Sciatic nerve (tissue), 2 donors: ENCODE measurements around the gene CPNE1. TPM values are rescaled to one million over a fixed set of nuclear protein-coding genes. Genes with fewer than 3 reads are reported as not detected.

Source experiments
- ATAC-seq: fragments of 200-7000 bp; cut with Tn5 transposase; one replicate; pipeline ENCODE4 v1.9.1; 2020; ENCODE audit warnings: mild to moderate bottlenecking, moderate library complexity
- DNase-seq: peaks from one replicate; pipeline ENCODE4 v3.0.0-alpha.2; 2020; ENCODE audit warnings: low spot score
- intact Hi-C: fragments of 100-400 bp; cut with DNase I; formaldehyde crosslinking; loops from one replicate; pipeline ENCODE4 v1.14.2; 2022
- total RNA-seq: library from RNA; stranded (reverse); fragmentation: NEBNext Ultra II Directional; extraction: Animal tissue kit (Norgen Biotek cat#: 25700); gene quantifications from one replicate; pipeline ENCODE4 v1.2.1, GENCODE V29; 2021
- donor health status: DM: no; HTN: no; CAD: no.
- donor health status: DM: no; HTN: no; CAD: no.

The CPNE1 gene
- total RNA-seq, 1 donor from 2014 or later = 167 TPM

DNA sequence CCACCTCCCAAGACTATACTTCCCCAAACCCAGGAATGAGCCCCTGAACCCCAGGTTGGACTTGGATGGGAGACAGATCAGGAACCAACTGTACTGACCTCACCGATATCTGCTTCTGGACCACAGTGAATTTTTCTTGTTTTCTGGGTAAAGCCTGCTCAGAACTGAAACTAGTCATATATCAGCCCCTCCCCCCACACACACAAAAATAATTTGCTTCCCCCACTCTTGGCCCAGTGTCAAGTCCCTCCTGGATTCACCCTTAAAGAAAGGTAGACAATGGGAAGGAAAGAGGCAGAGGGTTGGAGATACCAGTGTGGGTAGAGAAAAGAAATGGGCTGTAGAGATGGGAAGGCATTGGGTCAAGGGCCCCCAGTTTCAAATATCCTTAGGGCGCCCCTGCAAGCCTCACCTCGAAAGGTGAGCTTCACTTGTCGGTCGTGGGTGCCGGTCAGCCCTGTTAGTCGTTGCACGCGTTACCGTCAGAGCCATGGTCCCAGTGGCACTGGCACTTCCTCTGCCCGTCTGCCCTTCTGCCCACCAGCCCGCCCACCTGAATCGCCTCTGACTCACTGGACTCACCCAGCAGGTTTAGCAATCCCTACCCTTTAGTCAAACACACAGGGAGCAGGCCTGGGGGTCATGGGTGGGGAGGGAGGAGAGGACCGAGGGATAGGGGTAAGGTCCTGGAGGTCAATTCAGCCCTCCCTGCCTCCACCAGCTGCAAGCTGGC is 57.5 kb downstream of the CPNE1 start:
- intact Hi-C loops = no loop called here
- DNase-seq (no peak), ATAC-seq (no peak)

DNA sequence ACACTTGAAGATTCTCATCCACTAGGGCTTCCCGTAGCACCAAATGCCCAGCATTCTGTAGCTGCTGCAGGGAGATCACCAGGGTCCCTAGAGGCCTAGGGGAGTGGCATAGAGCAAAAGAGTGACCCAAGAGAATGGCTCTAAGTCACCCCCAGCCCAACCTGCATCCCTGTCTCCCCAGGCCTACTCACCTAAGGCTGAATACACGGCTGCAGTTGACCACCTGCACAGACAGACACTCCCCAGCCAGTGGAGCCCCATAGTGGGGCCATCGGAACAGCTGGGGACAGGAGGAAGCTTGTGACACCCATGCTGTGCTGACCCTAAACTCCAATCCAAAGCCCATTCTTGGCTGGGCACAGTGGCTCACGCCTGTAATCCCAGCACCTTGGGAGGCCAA is 58.6 kb downstream of the CPNE1 start:
- no peak for DNase-seq
- no peak for ATAC-seq
- intact Hi-C loops = no loop called here

DNA sequence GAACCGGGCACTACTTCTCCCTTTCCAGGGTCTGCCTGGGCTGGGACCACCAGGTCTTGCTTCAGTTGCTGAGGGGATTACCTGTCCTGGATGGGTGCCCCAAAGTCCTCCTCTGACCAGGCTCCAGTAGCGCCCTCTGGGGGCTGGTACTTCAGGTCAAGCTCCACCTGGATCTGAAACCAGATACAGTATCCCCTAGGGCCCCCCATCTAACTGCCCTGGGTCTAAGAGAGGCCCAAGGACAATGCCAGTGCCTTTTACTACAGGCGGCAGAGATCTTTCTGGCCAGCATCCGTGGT is 60.3 kb downstream of the CPNE1 start:
- ATAC-seq = no peak
- intact Hi-C loops = no loop called here
- DNase-seq = no peak

DNA sequence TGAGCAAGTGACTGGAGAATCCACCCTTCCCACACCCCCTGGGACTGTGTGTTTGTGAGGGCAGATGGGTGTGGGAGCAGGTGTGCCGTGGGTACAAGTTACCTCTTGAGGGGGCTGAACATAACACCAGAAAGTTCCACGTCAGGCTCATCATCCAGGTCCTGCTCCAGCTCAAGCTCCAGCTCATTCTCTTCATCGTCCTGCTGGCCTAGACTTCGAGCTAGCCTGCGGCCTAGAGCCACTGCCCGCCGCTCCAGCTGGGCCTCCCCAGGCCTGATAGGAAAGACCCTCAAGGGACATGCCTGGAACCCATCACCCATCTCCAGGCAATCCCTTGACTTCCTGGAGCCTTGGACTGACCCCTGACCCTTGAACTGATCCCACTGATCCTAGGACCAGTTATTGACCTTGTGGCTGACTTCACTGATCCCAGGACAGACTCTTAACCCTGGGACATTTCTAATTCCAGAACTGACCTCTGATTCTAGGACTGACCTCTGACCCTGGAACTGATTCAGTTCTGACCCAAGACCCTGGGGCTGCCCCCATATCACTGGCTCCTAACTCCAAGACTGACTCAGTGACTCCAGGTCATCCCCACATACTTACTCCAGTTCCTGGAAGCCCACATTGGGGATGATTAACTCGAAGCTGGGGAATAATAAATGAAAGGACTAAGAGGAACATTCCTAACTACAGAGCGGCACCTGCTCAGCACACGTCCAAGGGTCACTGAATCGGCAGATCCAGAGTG is 60.8 kb downstream of the CPNE1 start:
- ATAC-seq = no peak
- intact Hi-C loops = no loop called here
- no peak for DNase-seq

DNA sequence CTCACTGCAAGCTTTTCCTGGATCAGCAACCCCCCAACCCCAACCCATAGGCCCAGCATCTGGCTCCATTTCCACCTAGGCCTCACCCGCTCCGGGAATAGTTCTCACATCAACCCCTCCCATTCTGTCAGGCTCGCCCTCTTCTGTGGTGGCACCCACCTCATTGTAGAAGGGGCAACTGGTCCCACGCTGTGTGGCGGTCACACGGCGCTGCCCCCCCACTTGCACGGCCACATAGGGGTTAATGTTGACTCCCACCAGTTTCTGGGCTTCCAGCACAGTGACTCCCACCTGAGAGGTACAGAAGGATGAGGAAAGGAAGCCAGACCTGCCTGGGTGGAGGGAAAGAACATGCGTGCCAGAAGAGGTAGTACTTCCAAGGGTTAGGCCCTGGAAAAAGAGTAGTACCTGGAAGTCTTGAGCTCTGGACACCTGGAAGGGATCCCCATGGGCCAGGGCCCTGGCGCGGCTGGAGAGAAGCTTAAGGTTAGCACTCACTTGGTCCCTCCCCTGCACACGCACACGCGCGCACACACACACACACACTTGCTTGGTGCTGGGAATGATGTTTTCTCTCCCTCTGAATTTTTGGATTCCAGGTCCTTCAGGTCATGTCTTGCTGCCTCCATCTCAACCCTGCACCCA is 61.7 kb downstream of the CPNE1 start:
- intact Hi-C loops = no loop called here
- DNase-seq (no peak), ATAC-seq (no peak)

DNA sequence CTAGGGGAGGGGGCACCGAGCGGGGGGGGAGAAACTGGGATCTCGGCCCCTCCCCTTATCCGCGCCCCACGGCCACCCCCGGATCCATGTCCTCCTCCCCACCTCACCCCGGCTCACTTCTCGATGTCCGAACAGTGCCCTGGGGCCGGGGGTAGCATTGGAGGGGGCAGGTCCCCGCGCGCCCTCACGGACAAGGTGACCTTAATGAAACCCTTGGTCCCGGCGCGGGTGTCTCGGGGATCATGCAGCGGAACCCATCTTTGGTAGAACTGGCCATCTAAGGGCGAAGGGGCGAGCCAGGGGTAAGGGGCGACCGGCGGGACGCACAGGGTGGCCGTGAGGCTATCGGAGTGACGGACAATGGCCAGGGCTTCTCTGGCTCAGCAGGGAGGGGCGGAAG is 62.7 kb downstream of the CPNE1 start:
- intact Hi-C loops = no loop called here
- no peak for ATAC-seq
- no peak for DNase-seq

DNA sequence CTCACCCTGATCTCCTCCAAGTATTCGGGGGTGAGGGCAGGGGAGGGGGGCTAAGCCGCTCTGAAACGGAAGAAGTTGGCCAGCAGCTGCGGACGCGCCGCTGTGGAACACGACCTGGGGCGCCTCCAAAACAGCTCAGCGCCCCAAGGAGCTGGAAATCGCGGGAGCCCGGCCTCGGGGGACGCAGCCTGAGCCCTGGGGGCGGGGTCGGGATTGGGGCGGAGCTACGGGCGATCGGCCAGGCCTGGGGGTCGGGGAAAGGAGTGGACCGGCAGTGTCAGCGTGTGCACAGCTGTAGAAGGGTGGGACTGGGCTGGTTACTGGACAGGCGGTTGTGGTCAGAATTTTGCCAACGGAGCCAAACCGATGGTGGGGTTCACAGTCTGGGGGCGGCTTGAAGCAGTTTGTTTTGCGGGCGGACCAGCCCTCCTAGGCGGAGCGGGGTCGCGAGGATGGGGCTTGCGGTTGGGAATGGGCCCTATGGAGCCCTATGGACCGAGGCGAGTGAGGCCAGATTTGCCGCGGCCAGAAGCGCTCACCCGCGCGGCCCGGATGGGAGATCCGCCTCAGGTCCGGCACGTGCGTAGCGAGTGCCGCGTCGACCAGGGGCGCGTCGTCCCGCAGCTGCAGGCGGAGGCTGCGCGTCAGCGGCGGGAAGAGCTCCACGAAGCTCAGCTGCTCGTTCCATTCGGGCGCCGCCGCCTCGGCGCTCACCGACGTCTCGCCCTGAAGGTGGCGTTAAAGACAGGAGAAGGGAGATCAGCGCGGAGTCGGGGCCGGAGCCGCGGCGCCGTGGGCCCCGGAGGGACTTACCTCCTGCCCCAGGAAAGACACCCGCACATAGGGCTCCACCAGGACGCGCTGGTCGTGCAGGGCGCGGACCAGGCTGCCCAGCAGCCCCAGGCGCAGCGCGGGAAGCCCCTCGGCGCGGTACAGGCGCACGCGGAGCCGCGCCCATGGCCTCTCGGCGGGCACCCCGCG is 63.4 kb downstream of the CPNE1 start:
- ATAC-seq = peak; percentile 85
- DNase-seq = peak; percentile 86
- intact Hi-C loops = no loop called here

DNA sequence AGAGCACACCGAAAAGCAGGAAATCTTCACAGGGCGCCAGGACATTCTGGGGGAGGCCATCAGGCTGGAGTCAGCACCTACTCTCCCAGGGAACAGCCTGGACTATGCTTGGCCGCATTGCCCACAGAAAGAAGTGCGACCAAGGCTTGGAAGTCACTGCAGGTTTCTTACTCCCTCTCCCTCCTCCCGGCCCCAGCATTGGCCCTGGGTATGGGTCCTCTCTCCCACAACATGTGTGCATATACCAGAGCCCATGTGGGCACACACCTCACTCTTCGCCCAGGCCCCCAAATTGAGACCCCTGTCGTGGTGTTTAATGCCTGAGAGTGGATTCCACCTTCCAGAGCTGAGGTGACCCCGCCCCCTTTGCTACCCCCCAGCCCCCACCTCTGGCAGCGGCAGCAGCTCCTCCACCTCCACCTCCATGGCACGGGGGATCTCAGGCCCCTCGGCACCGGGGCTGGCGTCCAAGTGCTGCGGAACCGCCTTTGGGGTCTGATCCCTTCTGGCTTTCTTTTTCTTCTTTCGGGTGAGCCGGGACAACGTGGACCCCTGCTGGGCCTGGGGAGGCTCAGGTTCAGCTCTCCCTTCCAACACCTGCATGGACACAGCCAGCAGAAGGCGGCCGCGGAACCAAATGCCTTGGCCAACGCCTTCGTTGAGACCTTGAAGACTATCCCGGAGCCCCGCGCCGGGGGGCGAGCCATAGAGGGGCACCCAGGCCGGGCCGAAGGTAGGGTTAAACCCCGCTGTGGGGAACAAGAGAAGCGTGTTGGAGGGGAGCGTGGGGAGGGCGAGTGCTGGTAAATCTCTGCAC is 64.3 kb downstream of the CPNE1 start:
- DNase-seq = no peak
- intact Hi-C loops = no loop called here
- no peak for ATAC-seq

DNA sequence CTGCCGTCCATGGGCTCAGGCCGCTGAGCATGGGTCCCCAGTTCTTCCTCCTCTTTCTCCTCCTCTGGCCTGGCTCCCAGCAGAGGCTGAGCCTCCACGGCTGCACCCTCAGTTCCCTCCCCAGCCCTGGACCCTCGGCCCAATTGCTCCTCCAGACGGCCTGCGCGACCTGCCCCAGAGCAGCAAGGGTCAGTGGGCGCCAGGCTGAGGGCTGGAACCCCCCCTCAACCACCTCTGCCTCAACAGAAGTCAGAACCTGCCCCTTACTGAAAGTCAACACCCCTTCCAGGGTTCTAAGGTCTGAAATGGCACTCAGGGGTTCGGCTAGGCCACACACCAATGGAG is 65.0 kb downstream of the CPNE1 start:
- DNase-seq = no peak
- intact Hi-C loops = no loop called here
- ATAC-seq = no peak

DNA sequence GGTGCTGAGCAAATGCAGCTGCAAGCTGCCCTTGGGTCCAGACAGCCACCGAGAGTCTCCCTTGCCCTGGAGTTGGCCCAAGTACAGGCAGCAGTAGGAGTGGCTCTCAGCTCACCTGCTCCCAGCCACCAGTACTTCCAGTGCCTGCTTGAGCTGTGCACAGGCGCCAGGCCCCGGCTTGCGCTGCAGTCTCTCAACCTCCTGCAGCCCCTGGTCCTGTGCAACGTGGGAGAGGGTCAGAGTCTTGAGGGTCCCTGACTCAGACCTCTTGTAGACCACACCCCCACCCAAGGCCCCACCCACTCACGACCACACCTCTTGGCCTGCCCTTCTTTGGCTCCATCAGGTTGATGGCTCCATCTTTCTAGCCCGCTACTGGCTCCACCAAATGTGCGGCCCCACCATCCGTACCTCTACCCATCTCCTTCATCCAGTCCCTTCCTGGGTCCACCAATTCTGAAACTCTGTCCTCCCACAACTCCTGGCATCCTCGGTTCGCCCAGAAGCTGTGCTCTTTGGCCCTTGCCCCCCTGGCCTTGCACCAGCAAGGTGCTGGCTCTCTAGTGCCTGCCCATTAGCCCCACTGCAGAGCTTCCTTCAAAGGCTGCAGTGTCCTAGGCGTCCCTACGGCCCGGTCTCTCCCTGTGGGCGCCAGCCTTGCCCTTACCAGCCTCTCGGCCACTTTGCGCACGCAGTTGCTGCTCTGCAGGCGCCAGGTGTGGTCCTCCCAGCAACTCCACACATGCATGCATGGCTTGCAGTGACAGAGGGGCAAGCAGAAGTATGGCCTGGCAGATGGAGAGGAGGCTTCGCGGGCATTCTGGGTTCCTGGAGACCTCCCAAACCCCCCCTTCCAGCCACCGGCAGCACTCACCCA is 65.6 kb downstream of the CPNE1 start:
- DNase-seq (no peak), ATAC-seq (no peak)
- intact Hi-C loops = no loop called here

DNA sequence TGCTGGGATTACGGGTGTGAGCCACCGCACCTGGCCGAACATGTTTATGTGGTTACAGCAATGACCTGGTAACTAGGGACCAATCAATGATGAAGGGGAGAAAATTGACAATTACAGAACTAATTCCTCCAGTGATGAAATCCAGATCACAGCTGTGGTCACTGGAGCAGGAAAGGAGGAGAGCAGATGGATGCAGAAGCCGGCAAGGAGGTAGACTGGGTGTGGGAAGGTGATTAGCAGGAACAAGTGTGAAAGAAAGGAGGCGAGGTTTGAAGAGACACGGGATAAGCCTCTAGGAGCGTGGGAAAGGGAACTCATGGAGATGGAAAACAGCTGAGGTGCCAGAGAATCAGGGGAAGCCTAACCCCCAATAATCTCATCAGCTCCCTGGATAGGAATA is 66.2 kb downstream of the CPNE1 start:
- DNase-seq = no peak
- no peak for ATAC-seq
- intact Hi-C loops = no loop called here

DNA sequence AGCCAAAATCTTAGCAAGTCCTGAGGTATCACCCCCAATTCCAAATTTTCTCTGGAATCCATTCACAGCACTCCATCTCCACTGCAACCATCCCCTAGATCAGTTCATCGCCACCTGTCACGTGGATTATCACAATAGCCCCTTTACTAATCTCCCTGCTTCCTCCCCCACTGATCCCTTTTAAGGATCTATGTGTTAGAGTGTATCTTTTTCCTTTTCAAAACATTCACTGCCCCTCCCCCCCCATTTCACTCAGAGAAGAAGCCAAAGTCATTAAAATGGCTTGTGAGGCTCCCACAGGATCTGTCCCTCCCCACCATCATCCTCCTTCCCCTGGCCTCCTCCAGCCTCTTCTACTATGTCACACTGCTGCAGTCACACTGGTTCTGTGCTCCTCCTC is 67.5 kb downstream of the CPNE1 start:
- intact Hi-C loops = no loop called here
- no peak for ATAC-seq

DNA sequence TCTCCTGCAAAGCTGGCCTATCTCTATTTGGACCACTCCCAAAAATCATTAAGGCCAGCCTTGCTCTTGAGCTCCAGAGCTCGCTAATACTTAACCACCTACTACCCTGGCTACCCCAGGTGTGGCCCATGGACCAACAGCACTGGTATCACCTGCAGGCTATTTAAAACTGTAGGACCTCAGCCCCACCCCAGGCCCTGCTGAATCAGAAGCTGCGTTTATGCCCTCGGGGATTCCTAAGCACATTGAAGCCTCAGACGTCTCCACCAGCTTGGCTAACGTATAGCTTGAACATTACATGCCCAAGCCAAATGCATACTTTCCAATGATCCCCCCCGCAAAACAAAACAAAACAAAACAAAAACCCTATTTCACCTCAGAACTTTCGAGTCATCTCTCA is 68.8 kb downstream of the CPNE1 start:
- intact Hi-C loops = no loop called here
- DNase-seq = no peak
- ATAC-seq = no peak

More for the DNA sequence above, 67.5 kb downstream of the CPNE1 start:
- DNase-seq = no peak

DNA sequence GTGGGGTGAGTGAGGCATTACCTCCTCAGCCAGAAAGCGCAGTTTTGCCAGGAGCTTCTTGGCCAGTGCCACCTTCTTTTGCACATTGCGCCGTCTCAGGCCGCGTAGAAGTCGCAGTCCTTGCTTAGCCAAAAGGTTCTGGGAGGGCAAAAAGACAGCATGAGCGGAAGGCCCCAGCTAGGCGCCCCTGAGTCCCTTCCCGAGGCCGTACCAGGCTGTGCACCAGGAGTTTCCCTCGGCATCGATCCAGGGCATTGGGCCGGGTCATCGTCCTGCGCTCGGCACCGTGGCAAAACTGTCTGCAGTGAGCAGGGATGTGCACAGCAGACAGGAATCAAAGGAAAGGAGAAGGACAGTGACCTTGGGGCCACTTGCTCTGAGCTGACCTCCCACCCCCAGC is 69.2 kb downstream of the CPNE1 start:
- DNase-seq = no peak
- intact Hi-C loops = no loop called here
- ATAC-seq = no peak

DNA sequence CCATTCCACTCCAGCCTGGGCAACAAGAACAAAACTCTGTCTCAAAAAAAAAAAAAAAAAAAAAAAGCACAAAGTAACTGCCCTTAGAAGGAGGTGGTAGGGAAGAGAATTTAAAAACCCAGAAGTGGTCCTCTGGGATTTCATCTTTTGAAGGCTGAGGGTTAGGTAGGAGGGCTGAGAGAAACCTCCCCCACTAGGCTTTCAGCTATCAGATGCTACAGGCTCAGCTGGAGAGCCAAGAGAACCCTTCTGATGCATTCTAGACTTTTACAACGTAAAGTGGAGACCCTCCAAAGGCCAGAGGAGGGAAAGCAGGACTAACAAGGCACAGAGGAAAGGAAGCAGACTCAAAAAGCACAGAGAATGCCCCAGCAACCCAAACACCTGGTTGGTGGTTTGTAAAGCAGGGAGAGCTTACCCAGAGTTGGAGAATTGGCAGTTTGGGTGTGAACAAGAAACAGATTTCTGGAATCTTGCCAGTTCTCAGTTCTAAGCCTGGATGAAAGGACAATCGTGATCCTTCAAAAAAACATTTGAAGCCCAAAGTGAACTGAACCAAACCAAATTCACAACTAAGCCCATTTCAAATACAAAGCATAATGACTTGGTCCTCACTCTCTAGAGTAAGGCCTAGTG is 72.2 kb downstream of the CPNE1 start:
- DNase-seq = no peak
- no peak for ATAC-seq
- intact Hi-C loops = no loop called here

DNA sequence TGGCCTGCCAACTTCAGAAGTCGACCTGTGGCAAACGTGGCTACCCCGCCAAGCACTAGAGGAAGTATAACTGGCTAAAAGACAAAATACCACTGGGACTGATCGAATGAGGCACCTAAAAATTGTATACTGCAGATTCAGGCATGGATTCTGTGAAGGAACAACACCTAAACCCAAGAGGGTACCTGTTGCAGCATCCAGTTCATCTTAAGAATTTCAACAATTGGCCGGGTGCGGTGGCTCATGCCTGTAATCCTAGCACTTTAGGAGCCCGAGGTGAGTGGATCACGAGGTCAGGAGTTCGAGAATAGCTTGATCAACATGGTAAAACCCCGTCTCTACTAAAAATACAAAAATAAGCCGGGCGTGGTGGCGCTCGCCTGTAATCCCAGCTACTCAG is 76.3 kb downstream of the CPNE1 start:
- intact Hi-C loops = no loop called here
- ATAC-seq (no peak), DNase-seq (no peak)

DNA sequence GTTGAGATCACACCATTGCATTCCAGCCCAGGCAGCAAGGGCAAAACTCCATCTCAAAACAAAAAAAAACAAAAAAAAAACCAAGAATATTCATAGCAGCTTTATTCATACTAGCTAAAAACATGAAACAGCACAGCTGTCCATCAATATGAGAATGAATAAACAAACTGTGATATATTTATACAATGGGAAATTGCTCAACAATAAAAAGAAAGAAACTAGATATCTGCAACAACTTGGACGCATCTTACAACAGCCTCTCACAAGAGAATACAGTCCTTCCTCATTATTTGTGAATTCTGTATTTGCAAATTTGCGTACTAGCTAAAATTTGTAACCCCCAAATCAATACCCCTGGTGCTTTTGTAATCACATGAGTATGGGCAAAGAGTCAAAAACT is 77.3 kb downstream of the CPNE1 start:
- DNase-seq (no peak), ATAC-seq (no peak)
- intact Hi-C loops = no loop called here
